Esophagus muscularis mucosa (tissue), 4 donors: ENCODE measurements around the gene PPIP5K1.

Experiments used
- EP300 ChIP-seq: sonication (generic); formaldehyde crosslinking; IDR thresholded peaks from one replicate; pipeline ENCODE4 v1.6.1; 2017; ENCODE audit warnings: antibody characterized with exemption
- POLR2A ChIP-seq: fragments of 450-650 bp; IDR thresholded peaks from one replicate; pipeline ENCODE4 v1.6.1; 2017; ENCODE audit warnings: antibody characterized with exemption, moderate library complexity, mild to moderate bottlenecking, low read depth
- POLR2AphosphoS5 ChIP-seq, 2 donors: sonication (generic); formaldehyde crosslinking; IDR thresholded peaks; one replicate each; pipeline ENCODE4 v1.6.1; 2017; ENCODE audit warnings: antibody characterized with exemption in 2 of 2
- TF ChIP-seq, protein P1 (sequence below), 3 experiments: fragments of 200-600 bp in 2 of 3; fragments of 450-650 bp in 1 of 3; sonication (generic) in 2 of 3; IDR thresholded peaks; one replicate each; pipeline ENCODE4 v1.5.1; 2017 to 2019; ENCODE audit warnings: antibody characterized with exemption in 3 of 3, mild to moderate bottlenecking in 2 of 3, moderate library complexity in 1 of 3

DNA sequence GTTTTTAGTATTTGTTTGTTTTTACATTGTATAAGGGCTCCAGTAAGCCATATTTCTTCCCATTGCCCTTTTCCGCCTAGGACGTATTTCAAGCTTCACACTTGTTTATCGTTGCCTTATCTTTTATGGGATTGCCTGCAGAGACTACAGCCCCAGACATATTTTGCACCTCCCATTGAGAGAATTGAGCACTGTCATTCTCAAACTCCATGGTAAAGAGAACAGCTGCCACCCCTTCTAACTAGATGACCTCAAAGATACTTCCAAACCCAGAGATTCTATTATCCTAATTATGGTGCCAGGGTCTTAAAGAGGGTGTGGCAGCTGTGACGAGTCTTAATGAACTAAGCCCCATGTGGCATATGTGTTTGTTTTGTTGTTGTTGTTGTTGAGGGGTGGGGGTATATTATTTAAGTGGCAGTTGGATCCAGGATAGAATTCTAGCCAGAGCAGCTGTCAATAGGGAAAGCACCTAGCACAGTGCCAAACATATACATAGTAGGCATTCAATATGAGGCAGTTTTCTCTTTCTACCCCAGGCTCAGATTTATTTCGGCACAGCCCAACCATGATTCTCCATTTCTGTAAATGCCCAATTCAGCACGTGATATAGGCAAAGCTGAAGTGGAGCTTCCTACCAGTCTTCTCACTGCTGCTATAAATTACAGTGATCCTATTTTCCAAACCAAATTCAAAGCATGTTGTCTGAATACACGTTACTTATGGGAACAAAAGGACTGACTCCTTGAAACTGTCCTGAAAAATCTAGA, 96.1 kb downstream of the PPIP5K1 start:
- TF ChIP-seq, protein P1, sequence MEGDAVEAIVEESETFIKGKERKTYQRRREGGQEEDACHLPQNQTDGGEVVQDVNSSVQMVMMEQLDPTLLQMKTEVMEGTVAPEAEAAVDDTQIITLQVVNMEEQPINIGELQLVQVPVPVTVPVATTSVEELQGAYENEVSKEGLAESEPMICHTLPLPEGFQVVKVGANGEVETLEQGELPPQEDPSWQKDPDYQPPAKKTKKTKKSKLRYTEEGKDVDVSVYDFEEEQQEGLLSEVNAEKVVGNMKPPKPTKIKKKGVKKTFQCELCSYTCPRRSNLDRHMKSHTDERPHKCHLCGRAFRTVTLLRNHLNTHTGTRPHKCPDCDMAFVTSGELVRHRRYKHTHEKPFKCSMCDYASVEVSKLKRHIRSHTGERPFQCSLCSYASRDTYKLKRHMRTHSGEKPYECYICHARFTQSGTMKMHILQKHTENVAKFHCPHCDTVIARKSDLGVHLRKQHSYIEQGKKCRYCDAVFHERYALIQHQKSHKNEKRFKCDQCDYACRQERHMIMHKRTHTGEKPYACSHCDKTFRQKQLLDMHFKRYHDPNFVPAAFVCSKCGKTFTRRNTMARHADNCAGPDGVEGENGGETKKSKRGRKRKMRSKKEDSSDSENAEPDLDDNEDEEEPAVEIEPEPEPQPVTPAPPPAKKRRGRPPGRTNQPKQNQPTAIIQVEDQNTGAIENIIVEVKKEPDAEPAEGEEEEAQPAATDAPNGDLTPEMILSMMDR (IDR thresholded peaks at IDR 0.05): no peak
- no peak for TF ChIP-seq POLR2AphosphoS5 (IDR thresholded peaks at IDR 0.05)
- no peak for TF ChIP-seq POLR2A
- no peak for TF ChIP-seq EP300
